VCaP (cell line): ENCODE data around the gene SLC66A2.
"Not testable (repeated sequence)": the region's sequence is repeated elsewhere in the genome, so short reads cannot be mapped to it uniquely, and the experiment has no call there.

Source experiments
- H3K27ac ChIP-seq: fragments of 450-650 bp; 2 replicates; pipeline ENCODE4 v1.5.1; 2017
- TF ChIP-seq, protein P1 (sequence below): fragments of 450-650 bp; conservative IDR thresholded peaks from 2 replicates; pipeline ENCODE4 v1.5.1; 2017; ENCODE audit warnings: mild to moderate bottlenecking, moderate library complexity

SLC66A2 gene

GRCh38 chr18:79951545-79952455, at the start of gene SLC66A2:
TSS of gene SLC66A2 (minus strand) at chr18:79951653. CDS start at chr18:79950926, 727 bp downstream.
- H3K27ac ChIP-seq: peak within 1 kb of the TSS; percentile 75; the same call in 1 of the 2 replicates
- TF ChIP-seq, protein P1, sequence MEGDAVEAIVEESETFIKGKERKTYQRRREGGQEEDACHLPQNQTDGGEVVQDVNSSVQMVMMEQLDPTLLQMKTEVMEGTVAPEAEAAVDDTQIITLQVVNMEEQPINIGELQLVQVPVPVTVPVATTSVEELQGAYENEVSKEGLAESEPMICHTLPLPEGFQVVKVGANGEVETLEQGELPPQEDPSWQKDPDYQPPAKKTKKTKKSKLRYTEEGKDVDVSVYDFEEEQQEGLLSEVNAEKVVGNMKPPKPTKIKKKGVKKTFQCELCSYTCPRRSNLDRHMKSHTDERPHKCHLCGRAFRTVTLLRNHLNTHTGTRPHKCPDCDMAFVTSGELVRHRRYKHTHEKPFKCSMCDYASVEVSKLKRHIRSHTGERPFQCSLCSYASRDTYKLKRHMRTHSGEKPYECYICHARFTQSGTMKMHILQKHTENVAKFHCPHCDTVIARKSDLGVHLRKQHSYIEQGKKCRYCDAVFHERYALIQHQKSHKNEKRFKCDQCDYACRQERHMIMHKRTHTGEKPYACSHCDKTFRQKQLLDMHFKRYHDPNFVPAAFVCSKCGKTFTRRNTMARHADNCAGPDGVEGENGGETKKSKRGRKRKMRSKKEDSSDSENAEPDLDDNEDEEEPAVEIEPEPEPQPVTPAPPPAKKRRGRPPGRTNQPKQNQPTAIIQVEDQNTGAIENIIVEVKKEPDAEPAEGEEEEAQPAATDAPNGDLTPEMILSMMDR: 0 out of 2 replicates have a peak, but pooled peaks have one; percentile 7

GRCh38 chr18:80000877-80001276, 49.4 kb upstream of the SLC66A2 start:
- TF ChIP-seq, protein P1: no peak
- no peak overlapping the region for H3K27ac ChIP-seq

DNA sequence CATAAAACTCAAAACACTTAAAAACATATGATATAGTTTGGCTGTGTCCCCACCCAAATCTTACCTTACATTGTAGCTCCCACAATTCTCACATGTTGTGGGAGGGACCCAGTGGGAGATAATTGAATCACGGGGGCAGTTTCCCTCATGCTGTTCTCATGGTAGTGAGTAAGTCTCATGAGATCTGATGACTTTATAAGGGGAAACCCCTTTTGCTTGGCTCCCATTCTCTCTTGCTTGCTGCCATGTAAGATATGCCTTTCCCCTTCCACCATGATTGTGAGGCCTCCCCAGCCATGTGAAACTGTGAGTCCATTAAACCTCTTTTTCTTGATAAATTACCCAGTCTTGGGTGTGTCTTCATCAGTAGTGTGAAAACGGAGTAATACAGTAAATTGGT, 48.2 kb upstream of the SLC66A2 start:
- not testable (repeated sequence) for H3K27ac ChIP-seq

DNA sequence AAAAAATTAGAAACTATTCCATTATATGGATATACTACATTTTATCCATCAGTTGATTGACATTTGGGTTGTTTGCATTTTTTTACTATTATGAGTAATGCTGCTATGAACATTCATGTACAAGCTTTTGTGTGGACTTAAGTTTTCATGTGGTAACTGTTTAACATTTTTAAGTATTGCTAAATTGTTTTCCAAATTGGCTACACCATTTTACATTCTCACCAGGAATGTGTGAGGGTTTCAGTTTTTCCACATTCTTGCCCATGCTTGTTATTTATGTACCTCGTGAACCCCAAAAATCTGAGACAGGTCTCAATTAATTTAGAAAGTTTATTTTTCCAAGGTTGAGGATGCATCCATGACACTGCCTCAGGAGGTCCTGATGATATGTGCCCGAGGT, 40.0 kb upstream of the SLC66A2 start:
- no peak overlapping the region for H3K27ac ChIP-seq
- TF ChIP-seq, protein P1: no peak

DNA sequence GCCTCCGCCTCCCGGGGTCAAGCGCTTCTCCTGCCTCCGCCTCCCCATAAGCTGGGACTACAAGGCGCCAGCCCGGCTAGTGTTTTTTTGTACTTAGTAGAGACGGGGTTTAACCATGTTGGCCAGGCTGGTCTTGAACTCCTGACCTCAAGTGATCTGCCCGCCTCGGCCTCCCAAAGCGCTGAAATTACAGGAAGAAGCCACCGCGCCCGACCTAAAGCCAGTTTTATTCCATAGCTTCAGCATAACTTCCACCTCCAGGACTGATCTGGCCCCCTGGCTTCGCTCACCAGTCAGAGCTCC, 37.7 kb upstream of the SLC66A2 start:
- TF ChIP-seq, protein P1: no peak
- H3K27ac ChIP-seq: peak overlapping the region; percentile 93

DNA sequence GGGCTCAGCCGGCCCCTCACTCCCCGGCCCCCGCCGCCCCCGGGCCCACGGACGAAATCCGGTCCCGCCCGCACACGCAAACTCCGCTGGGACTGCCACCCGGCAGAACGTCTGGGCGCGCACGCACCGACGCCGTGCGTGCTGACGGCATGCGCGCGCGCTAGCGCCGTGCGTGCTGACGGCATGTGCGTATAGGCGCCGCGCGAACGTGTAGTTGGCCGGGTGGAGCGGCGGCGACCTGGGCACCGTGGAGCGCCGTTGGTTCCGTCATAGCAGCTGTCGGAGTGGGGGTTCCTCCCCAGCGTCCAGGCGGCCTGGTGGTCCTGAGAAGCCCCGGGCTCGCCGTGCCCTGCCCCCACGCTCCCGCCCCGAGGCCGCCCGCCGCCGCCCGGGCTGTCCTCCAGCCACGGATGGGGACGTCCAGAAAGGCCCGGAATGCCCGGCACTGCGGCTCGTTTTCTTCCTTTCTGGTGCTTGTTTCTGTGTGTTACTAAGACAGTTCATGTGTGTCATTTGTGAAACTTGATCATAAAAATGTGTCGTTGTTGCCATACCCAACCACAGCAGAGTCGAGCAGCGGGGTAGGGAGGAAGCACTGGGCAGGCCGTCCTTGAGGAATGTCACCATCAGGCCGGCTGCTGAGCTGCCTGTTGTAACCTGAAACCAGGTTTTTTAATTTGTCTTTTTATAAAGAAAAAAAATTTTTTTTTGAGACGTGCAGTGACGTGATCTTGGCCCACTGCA, 37.2 kb upstream of the SLC66A2 start, which contains the start of gene TXNL4A:
Gene TXNL4A (minus strand): TSS at position 113 of the 744 bp plus-strand sequence. CDS start 171 bp downstream, outside the sequence.
- peak within 1 kb of the TSS; percentile 93 for H3K27ac ChIP-seq
- TF ChIP-seq, protein P1: no peak

GRCh38 chr18:79988071-79988450, 36.6 kb upstream of the SLC66A2 start:
- H3K27ac ChIP-seq: peak overlapping the region; percentile 93
- TF ChIP-seq, protein P1: peak; percentile 22; the same call in 1 of the 2 replicates
